Fibroblast of lung (primary cell): ENCODE data around the gene ZBTB14. TPM values are rescaled to one million over a fixed set of nuclear protein-coding genes. Genes with fewer than 3 reads are reported as not detected.

ENCODE experiments used
- DNase-seq, 2 donors: peaks; one replicate each; pipeline versions ENCODE4 v3.0.0 to v3.0.0-alpha.2; 2010; ENCODE audit warnings: low read depth in 2 of 2
- H2AFZ ChIP-seq: 2 replicates; pipeline ENCODE4 v1.5.1; 2012; ENCODE audit warnings: low read length, control low read depth, inconsistent platforms
- H3K27ac ChIP-seq: 2 replicates; pipeline ENCODE4 v1.5.1; 2011; ENCODE audit warnings: low read length, control low read depth; ENCODE audit not compliant: insufficient read depth
- H3K27me3 ChIP-seq: 2 replicates; pipeline ENCODE4 v1.5.1; 2011; ENCODE audit warnings: mild to moderate bottlenecking, low read length; ENCODE audit not compliant: control insufficient read depth, insufficient read depth
- H3K36me3 ChIP-seq: 2 replicates; pipeline ENCODE4 v1.5.1; 2011; ENCODE audit warnings: low read length; ENCODE audit not compliant: control insufficient read depth, insufficient read depth
- H3K4me1 ChIP-seq: 2 replicates; pipeline ENCODE4 v1.5.1; 2011; ENCODE audit warnings: low read length; ENCODE audit not compliant: control insufficient read depth, insufficient read depth; ENCODE audit errors: extremely low read depth
- H3K4me2 ChIP-seq: 2 replicates; pipeline ENCODE4 v1.5.1; 2011; ENCODE audit warnings: low read length, control low read depth; ENCODE audit not compliant: insufficient read depth; ENCODE audit errors: extremely low read depth
- H3K4me3 ChIP-seq, 4 experiments: fragments of 200-600 bp in 1 of 4; sonication (generic) in 1 of 4; replicated peaks in 1 of 4; 2 replicates each; pipeline ENCODE4 v1.5.1; 2011 to 2016; ENCODE audit warnings: low read length in 4 of 4, low read depth in 3 of 4, mild to moderate bottlenecking in 3 of 4, control low read depth in 2 of 4, inconsistent platforms in 1 of 4, mixed read lengths in 1 of 4; ENCODE audit not compliant: insufficient read depth in 1 of 4; ENCODE audit errors: control extremely low read depth in 1 of 4
- H3K79me2 ChIP-seq: 2 replicates; pipeline ENCODE4 v1.5.1; 2012; ENCODE audit warnings: mild to moderate bottlenecking, low read length, inconsistent platforms; ENCODE audit not compliant: control insufficient read depth, insufficient read depth
- H3K9ac ChIP-seq: 2 replicates; pipeline ENCODE4 v1.5.1; 2011; ENCODE audit warnings: mild to moderate bottlenecking, low read length, control low read depth; ENCODE audit not compliant: insufficient read depth
- H3K9me3 ChIP-seq: 2 replicates; pipeline ENCODE4 v1.5.1; 2012; ENCODE audit warnings: low read depth, low read length; ENCODE audit not compliant: control insufficient read depth, insufficient read depth
- H4K20me1 ChIP-seq: 2 replicates; pipeline ENCODE4 v1.5.1; 2011; ENCODE audit warnings: low read length; ENCODE audit not compliant: control insufficient read depth, insufficient read depth; ENCODE audit errors: extremely low read depth
- CTCF ChIP-seq, 2 donors: IDR thresholded peaks in 1 of 2; conservative IDR thresholded peaks in 1 of 2; 1 replicate in 1 of 2; 2 replicates in 1 of 2; pipeline ENCODE4 v1.5.1; 2011 to 2012; ENCODE audit warnings: low read length in 2 of 2, control low read depth in 1 of 2, inconsistent platforms in 1 of 2, low read depth in 1 of 2, mild to moderate bottlenecking in 1 of 2
- EZH2 ChIP-seq: IDR thresholded peaks from 2 replicates; pipeline ENCODE4 v1.5.1; 2012; ENCODE audit warnings: low read length, control low read depth, mild to moderate bottlenecking; ENCODE audit errors: missing control alignments
- polyA plus RNA-seq, 2 donors: library from polyadenylated mRNA; depleted of rRNA in 1 of 2; stranded (reverse) in 1 of 2; unstranded in 1 of 2; fragments of >200 nt; gene quantifications; 2 replicates each; pipeline ENCODE4 v1.2.1, GENCODE V29; 2011 to 2012; ENCODE audit warnings: missing spikeins in 1 of 2
- total RNA-seq: library from RNA; depleted of rRNA; stranded (reverse); fragments of >200 nt; gene quantifications from 2 replicates; pipeline ENCODE4 v1.2.1, GENCODE V29; 2014

Gene ZBTB14
- total and polyA plus RNA-seq, 2 donors (not counting 1 experiment from before 2014, with no cell fraction given), result 9.7 to 15.1 TPM

- TF ChIP-seq EZH2, result no peak
- TF ChIP-seq CTCF (conservative IDR thresholded peaks at IDR 0.05 in 1 of 2, IDR thresholded peaks at IDR 0.05 in 1 of 2; ENCODE audit: low read depth in 1 of 2, low read length in 2 of 2), result no peak
- Histone ChIP-seq H4K20me1 (no peaks in the 10 kb centered on the region), H2AFZ (no peak overlapping the region), H3K9me3 (no peaks in the 10 kb centered on the region), H3K4me1 (no peaks in the 10 kb centered on the region), H3K9ac (no peak overlapping the region), H3K79me2 (no peaks in the 10 kb centered on the region), H3K27ac (no peak overlapping the region), H3K27me3 (no peaks in the 10 kb centered on the region), H3K4me3 (no peak overlapping the region), H3K4me2 (no peak overlapping the region), H3K36me3 (no peaks in the 10 kb centered on the region)
- no peak for DNase-seq
These were observed 22.7 kb upstream of the ZBTB14 start for GRCh38 chr18:5318061-5318700.

DNA sequence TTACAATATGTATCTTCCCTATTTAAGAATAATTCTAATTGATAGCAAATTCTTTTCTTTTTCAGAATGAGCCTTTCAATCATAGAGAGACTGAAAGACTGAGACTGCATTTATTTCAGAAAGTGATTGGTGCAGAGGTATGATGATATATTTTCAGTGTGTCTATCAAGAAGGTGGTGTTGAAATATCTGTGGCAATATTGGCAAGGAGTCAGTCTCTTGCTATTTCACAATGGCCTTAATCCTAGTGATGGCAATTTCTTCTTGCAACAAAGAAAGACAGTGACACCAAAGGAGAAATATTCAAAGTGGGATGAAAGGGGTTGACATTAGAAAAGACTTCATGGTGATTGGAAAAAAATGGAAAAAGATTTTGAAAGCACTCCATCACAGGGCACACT is 21.7 kb upstream of the ZBTB14 start:
- Histone ChIP-seq H3K9me3 (no peaks in the 10 kb centered on the region), H3K4me3 (no peak overlapping the region), H2AFZ (no peak overlapping the region), H3K36me3 (no peaks in the 10 kb centered on the region), H3K4me2 (no peak overlapping the region), H3K9ac (no peak overlapping the region), H3K27me3 (no peaks in the 10 kb centered on the region), H4K20me1 (no peaks in the 10 kb centered on the region), H3K4me1 (no peaks in the 10 kb centered on the region), H3K27ac (no peak overlapping the region), H3K79me2 (no peaks in the 10 kb centered on the region)
- TF ChIP-seq CTCF (conservative IDR thresholded peaks at IDR 0.05 in 1 of 2, IDR thresholded peaks at IDR 0.05 in 1 of 2; ENCODE audit: low read depth in 1 of 2, low read length in 2 of 2) (no peak), EZH2 (no peak)
- no peak for DNase-seq

- H3K36me3 ChIP-seq, result no peaks in the 10 kb centered on the region
- no peaks in the 10 kb centered on the region for H3K27me3 ChIP-seq
- no peaks in the 10 kb centered on the region for H3K79me2 ChIP-seq
- H3K9ac ChIP-seq, result no peak overlapping the region
- TF ChIP-seq EZH2 (no peak), CTCF (conservative IDR thresholded peaks at IDR 0.05 in 1 of 2, IDR thresholded peaks at IDR 0.05 in 1 of 2; ENCODE audit: low read depth in 1 of 2, low read length in 2 of 2) (no peak)
- no peaks in the 10 kb centered on the region for H4K20me1 ChIP-seq
- no peaks in the 10 kb centered on the region for H3K4me1 ChIP-seq
- no peak overlapping the region for H3K4me2 ChIP-seq
- H3K4me3 ChIP-seq, result no peak overlapping the region
- H3K27ac ChIP-seq, result no peak overlapping the region
- H3K9me3 ChIP-seq, result no peaks in the 10 kb centered on the region
- no peak overlapping the region for H2AFZ ChIP-seq
- no peak for DNase-seq
These were observed 20.3 kb upstream of the ZBTB14 start for GRCh38 chr18:5315838-5316237.
